Middle frontal gyrus (tissue), 1 donor: ENCODE results near the gene KRTAP5-6.

Experiments
- DNase-seq: peaks from one replicate; pipeline ENCODE4 v3.0.0-alpha.2; 2015; ENCODE audit warnings: low spot score; ENCODE audit errors: extremely low spot score

The KRTAP5-6 gene, protein sequence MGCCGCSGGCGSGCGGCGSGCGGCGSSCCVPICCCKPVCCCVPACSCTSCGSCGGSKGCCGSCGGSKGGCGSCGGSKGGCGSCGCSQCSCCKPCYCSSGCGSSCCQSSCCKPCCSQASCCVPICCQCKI

DNA sequence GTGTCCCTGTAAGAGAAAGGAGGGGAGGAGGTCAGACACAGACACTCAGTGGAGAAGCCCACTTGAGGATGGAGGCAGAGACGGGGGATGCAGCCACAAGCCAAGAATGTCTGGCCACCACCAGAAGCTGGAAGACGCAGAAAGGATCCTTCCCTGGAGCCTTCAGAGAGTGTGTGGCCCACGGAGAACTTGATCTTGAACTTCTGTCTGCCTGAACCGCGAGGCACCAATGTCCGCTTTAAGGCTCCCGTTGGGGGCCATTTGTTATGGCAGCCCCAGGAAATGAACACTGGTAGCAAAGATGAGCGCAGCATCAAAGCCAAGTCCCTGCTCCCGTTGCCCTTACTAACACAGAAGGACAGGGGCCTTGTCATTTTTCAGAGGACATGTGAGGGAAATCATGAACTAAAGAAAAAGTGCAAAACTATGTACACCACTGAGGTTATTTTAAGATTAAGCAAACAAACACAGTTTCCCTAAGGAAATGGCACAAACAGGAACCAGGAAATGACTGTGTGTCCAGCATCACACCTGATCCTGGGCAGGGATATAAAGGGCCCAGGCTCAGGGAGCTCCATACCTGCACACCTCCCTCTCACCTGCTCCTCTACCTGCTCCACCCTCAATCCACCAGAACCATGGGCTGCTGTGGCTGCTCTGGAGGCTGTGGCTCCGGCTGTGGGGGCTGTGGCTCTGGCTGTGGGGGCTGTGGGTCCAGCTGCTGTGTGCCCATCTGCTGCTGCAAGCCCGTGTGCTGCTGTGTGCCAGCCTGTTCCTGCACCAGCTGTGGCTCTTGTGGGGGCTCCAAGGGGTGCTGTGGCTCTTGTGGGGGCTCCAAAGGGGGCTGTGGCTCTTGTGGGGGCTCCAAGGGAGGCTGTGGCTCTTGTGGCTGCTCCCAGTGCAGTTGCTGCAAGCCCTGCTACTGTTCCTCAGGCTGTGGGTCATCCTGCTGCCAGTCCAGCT, at the start of gene KRTAP5-6:
Gene KRTAP5-6 (plus strand): TSS at position 588 of the 963 bp plus-strand sequence. CDS start 51 bp downstream, at position 639.
- no peak for DNase-seq

DNA sequence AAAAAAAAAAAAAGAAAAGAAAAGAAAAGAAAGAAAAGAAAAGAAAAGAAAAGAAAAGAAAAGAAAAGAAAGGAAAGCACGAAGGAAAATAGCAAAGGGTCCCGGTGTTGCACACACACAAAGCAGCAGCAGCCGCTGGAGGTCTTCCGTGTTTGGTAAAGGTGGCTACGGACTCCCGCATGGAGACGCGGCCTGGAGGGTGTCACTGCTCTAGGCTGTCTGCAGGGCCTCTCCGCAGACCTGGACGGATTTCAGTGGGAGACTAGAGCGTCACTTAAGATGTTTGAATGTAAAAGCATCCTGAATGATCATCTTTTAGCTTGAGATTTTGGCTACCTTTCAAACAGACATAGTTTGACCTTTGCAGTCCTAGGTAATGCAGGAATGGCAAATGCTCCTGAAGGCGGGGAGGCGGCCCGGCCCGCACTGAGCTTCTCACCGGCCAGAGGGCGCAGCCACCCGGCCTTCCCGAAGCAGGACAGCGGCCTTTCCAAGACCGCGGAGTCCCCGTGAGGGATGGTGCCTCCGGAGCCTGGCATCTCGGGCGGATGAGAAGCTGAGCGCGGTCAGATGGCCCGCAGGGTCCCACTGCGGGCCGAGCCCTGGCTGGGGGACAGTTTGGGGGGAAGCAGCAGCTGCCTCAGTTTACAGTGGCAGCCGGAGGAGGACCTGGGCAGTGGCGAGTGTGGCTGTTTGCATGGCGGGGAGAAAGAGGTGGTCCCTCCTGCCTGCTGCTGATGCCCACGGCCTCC, 48.9 kb upstream of the KRTAP5-6 start:
- DNase-seq = no peak

DNA sequence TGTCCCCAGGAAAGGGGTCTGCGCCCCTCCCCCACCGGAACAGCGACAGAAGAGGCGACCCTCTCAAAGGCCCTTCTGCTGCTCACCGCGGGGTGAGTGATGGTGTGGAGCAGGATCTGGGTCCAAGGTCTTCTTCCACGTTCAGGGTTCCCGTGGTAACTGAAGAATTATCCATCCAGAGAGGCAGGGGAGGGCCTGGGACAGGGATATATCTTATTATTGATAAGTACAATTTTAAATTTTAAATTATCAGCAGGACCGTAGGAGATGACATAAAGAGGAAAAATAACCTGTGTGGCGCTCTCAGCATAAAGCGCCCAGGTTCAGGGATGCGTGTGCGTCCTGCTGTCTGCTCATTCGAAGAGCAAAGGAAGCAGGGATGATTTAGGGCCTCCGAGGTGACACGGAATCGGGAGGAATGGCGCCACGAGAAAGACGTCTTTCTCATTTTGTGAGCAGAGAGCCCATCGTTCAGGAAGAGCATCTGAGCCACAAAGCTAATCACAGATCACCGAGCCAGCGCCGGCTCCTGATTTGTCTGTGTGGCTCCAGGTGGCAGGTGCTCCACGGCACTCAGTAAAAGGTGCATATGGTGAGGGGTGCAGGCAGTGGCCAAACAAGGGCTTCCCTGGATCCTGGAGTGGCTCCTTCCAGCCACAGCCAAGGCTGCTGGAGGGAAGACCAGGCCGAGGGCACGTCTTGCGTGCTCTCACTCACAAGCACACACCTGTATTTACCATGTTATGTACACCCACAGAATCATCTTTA, 48.2 kb upstream of the KRTAP5-6 start:
- no peak for DNase-seq

DNA sequence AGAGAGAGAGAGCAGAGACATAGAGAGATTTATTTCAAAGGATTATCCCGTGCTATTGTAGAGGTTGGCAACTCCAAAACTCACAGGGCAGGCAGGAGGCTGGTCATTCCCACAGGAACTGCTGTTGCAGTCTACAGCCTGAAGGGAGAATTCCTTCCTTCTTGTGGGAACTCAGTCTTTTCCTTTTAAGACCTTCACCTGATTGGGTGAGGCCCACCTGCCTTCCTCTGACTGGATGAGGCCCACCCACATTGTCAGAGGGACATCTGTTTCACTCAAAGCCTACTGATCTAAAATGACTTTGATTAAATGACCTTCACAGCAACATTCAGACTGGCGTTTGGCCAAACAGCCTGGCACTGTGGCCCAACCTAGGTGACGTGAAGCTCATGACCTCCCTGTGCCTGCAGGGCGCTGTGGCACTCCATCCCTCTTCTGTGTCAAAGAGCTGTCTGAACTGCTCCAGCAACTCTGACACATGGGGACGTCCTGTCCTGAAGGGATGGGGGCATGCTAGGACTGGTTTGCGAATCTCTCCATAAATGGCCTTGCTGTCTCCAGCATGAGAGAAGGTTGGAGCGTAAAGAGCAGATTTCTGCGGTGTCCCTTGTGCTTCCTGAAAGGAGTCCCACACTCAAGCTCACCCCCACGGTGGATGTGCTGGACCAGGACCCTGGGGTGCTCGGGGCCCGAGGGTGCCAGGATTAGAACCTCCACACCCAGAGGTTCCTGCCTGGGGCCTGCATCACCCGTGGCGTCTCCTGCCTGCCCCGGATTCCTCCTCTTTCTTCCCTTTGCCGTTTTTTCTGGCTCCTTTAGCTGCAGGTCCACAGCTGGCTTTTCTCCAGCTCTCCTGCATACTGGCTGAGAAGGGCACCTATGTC, 46.7 kb upstream of the KRTAP5-6 start:
- DNase-seq = no peak

DNA sequence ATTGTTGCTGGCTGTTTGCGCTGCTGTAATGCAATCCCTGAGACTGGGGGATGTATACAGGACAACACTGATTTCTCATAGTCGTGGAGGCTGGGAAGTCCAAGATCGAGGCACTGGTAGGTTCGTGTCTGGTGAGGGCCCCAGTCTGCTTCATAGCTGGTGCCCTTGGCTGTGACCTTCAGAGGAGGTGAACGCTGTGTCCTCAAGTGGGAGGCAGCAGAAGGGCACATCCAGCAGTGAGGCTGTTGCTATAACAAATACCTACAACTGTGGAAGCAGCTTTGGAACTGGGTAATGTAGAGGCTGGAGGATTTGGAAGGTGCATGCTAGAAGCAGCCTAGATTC, 46.1 kb upstream of the KRTAP5-6 start:
- no peak for DNase-seq

DNA sequence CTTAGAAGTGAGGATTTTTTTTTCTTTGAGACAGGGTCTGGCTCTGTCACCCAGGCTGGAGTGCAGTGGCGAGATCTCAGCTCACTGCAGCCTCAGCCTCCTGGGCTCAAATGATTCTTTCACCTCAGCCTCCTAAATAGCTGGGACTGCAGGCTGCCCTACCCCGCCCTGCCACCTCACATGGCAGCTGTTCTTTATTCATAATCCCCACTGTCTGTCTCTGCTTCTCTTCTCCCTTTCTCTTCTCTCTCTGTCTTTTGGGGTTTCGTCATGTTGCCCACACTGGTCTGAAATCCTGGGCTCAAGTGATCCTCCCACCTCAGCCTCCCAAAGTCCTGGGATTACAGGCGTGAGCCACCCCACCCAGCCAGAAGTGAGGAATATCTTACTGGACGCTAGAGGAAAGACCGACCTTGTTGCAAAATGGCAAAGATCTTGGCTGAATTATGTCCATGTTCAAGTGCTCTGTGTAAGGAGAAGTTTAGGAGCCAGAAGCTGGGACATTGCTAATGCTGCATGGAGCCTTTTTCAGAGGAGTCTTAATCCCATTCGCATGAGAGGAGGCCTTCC, 45.5 kb upstream of the KRTAP5-6 start:
- DNase-seq = no peak

DNA sequence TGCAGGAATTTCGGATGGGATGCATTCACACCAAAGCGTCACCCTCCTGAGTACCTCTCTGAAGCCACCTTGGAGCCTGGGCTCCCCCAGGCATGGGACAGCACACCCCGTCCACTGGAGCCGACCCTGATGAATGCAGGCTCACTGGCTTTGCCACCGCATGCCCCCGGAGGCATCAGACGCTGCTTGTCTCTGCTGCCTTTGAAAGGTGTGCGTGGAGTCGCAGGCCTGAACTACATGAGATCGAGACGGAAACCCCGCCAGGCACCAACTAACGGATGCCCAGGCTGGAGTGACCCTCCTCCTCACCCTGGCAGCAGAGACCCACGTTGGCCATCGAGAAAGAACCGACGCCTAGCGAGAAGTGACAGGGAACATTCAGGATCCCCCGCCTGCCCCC, 45.0 kb upstream of the KRTAP5-6 start:
- no peak for DNase-seq

DNA sequence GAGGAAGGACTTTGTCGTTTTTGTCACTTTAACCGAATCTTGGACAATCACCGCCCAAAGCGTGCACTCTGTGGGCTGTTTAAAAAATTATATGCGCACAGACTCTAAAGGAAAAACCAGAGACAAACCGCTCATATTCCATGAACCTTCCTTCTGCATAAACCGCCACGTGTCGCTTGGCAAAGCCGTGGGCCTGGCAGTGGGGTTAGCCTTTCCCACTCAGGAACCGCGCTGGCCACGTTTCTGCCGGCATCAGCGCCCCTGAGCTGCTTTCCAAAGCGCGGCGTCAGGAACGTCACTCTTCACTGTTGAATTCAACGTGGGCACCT, 44.6 kb upstream of the KRTAP5-6 start:
- no peak for DNase-seq

DNA sequence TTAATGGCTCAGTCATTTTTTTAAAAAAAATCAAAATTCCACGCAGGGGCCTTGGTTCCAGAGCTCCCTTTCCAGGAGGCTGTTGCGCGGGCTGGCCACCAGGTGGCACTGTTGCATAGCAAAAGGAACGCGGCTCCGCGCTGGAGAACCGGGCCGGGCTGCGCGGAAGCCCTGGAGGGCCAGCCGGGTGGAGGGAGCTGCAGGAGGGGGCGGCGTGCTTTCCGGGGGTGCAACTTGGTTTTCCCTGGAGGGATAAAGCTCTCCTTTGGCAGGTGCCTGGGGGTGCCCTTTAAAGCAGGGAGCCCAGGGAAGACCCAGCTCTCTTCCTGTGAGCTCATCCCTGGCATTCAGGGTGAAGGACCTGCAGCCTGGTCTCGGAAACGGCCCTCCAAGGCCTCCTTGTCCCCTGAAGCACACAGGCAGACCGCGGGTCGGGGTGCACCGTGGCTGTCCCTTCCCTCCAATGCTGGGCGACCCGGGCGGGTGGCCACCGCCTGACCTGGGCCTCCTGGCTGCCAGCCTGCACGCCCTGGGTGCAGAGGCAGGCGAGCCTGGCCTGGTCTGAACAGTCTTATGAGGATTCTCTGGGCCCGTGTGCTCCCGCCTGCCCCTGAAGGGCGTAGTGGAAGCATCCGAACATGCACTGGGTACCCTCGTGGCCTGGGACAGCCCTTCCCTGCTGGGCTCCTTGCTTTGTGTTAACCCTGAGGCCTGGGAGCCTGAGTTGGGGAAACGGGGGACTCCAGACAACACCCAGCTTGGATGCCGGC, 44.0 kb upstream of the KRTAP5-6 start:
- peak; percentile 73 for DNase-seq

DNA sequence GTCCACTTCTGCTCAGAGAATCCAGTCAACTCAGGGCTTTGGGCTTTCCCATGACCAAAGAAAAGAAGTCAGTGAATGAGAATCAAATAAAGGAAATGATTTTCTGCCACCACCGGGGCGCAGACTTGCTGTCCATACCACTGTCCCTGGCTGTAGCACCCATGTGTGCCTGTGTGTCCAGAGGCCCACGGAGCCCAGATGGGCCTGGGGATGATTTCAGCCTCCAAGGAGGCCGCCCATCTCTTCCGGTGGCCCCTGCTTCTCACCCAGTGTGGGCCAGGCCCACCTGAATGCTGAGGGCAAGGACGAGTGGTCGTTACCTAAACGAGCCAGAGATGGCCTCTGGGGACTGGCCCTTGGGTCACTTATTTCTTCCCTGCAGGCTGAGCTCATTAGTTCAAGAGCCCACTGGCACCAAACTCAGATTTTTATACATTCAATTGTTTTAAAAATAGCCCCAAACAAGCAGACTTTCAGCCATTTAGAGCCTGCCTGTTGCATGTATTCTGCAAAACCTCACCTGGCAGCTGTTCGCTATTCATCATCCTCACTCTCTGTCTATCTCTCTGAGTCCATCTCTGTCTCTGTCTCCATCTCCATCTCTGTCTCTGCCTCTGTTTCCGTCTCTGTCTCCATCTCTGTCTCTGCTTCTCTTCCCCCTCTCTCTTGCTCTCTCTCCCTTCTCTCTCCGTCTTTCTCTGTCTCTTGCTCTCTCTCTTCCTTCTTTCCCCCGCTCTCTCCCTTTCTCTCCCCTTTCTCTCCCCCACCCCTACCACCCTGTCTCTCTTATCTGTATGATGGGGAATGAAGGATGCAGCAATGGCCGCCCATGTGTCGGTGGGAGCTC, 43.2 kb upstream of the KRTAP5-6 start:
- no peak for DNase-seq

DNA sequence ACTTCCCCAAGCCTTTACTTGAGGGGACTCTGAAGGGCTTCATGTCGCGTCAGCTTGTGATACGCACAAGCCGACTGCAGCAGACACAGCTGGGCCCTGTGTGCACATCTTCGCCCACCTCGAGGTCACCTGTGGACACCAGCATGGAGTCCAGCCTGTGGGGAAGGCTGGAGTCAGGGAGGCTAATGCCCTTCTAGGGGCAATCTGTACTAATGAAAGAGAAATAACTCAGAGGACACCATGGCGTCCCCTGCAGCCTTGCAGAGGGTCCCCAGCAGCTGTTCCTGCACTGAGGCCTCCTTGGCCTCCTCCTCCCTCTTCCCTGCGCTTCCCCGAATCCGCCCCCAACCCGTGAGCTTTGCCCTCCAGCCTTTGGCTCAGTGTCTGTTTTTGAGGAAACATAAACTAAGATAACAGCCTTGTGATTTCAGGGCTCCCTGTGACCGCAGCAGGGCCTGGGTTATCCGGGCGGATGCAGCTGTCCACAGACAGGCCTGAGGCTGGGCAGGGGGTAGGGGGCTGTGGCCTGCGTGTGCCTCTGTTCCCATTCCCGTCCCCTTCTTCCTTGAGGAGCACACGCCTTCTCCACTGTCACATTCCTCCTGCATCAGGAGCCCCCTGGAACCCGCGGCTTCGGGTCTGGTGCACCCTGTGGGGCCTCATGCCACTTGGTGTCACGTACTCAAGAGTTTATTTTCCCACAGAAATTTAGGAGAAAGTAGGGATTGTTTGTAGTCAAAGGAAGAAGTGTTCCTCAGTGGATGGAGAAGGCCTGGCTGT, 42.4 kb upstream of the KRTAP5-6 start:
- DNase-seq = no peak

DNA sequence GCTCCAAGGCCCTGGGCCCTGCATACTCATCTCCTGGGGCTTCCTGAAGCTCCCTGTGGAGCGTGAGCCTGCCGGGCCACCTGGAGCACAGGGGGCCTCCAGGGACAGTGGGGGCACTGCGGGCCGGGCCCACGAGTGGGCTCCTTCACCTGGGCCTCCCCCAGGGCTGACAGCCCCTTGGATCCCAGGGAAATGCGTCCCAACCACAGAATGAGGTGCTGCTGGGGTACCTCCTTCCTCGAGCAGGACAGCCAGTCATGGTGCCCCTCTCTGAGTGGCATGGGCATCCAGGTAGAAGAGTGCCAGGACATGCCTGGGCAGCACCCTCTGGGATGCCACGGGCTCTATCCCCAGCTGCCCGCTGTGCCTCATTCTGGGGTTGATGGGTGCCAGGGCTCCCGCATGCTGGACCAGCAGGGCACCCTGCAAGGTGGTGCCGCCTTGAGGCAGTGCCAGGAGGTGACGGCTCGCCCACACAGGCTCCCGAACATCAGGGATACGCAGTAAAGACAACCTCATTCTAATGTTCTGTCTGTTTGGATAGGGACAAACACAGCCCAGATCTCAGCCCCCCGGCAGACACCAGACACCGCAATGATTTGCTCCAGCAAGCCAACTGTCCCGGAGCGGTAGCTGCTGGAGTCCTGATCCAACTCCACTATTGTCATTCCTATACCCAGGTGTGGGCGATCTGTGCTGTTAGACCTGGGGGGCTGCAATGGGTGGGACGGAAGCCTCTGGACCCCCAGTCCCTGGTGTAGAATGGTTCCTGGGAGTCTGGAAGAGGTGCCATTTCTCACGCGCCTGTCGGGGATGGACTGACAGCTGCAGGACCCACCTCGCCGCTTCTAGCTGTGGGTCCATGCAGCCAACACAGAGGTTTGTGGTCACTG, 41.6 kb upstream of the KRTAP5-6 start:
- DNase-seq = no peak

DNA sequence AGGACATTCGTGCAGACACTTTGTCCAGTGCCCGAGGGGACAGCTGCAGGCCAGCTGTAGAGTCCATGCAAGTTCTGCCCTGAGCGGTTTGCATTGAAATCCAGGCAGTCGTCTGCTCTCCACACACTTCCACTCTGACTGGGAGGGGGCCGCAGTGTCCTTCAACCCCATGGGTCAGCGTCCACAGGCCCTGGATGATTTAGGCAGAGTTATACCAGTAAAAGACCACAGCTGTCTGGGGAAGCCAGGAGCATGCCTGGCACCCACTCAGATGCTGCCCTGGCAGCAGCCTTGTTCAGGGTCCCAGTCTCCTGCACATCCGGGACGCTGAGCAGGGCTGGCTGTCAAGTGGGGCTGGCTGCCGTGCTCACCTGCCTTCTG, 40.9 kb upstream of the KRTAP5-6 start:
- DNase-seq = no peak

DNA sequence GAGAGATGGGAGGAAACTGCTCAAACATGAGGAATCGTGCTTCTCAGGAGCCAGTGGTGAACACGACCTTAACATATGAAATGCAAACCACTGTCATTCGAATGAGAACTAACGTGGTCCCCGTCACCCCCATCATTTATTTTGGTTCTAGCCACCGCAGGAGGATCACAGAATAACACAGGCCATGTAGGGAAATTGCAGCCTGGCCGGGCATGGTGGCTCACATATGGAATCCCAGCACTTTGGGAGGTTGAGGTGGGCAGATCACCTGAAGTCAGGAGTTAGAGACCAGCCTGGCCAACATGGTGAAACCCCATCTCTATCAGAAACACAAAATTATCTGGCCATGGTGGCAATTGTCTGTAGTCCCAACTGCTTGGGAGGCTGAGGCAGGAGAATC, 40.3 kb upstream of the KRTAP5-6 start:
- no peak for DNase-seq

DNA sequence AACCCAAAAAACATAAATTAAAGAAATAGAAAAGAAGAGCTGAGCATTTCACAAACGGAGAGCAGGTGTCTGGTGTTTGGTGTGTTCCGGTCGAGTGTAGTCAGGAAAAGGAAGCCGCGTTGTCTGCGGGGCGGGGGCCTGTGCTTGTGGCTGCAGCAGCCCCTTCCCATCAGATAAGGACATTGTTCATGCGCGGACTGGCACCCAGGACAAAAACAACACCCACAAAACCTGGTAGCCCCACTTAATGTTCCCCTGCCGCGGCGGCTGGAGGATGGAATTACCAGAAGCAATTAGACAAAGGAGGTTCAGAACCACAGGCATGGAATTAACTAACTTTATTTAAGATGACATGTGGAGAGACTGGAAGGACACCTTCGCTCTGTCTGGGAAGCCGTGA, 37.5 kb upstream of the KRTAP5-6 start:
- DNase-seq = no peak

DNA sequence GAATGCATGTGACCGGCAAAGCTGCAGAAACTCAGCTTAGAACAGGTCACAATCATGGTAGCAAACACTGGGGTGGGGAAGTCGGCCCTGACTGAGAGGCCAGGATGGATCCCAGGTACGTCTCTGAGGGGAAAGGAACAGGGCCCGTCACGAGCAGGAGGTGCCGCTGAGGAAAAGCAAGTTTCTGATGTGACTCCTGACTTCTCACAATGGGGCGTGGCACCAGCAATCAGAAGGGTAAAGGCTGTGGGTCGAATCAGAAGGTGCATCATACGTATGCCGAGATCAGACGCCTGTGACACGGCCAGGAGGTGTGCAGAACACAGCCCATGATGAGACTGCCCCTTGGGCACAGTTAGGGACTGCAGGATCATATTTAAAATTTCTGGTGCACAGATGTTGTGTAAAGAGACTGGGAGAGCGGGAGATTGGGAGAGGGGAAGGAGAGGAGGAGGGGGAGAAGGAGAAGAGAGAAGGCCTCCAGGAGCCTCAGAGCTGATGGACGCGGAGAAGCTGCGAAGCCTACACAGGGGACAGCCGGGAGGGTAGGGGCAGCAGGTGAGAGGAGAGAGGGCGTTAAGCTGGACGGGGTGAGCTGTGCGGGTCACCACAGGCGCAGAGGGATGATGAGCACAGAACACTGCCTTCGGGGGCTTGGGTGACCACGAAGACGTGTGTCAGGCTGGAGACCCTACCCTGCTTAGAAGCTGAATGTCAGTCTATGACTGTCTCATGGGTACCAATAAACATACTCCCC, 36.7 kb upstream of the KRTAP5-6 start:
- no peak for DNase-seq
